ENCODE results near the gene CAP2. TPM values are rescaled to one million over a fixed set of nuclear protein-coding genes. Genes with fewer than 3 reads are reported as not detected.

CAP2 gene
- total and polyA plus RNA-seq, 12 donors, result 1.3 to 21.9 (median 11.9) TPM

DNA sequence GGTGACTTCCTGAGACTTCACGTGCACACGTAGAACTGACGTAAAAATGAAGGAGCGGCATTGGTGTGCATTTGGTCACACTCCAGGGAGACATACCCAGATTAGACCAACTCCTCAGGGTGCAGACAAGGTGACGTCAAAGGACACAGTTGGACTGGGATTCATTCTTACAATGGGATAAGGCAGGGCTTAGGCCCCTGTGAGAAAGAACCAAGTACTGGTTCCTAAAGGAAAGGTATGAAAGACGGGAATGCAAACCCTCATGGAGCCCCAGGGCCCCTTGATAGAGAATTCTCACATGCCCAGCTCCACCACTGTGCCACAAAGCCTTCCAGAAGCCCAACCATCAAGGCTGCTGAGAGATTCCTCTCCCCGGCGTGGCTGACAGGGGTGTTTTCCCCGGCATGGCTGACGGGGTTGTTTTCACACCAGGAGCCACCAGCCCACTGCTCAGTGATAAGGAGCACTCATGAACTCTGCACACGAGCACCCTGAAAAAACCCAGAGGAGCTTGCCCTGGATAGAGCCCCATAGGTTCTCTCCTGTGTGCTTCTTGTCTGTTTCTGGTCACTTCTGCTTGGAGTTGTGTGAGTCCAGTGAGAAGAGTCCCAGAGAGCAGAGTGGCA is 90.1 kb downstream of the CAP2 start:
- WGBS, 4 donors, result 92 to 98% (median 95%) methylated on average over 9 to 11 of the region's 11 CpGs
- no peak for TF ChIP-seq POLR2A (IDR thresholded peaks at IDR 0.05)
- no peak for TF ChIP-seq CTCF (IDR thresholded peaks at IDR 0.05)
- no peak for DNase-seq

GRCh38 chr6:17484201-17484849 is 90.9 kb downstream of the CAP2 start:
- no peak for DNase-seq
- no peak overlapping the region for H3K4me3 ChIP-seq
- WGBS, 4 donors, result 90 to 94% (median 91%) methylated on average over 10 of the region's 10 CpGs

More for the DNA sequence above, 90.1 kb downstream of the CAP2 start:
- no peaks in the 10 kb centered on the region for H3K4me1 ChIP-seq (replicated peaks in 1 of 2)
- no peak overlapping the region for H3K27ac ChIP-seq
- H3K36me3 ChIP-seq (replicated peaks in 1 of 2), result no peaks in the 10 kb centered on the region
- H3K4me3 ChIP-seq, result no peak overlapping the region
- H3K9me3 ChIP-seq (replicated peaks in 1 of 3), result no peaks in the 10 kb centered on the region
- H3K27me3 ChIP-seq, result no peaks in the 10 kb centered on the region
- intact Hi-C loops (cut with DNase I), result no loop called here

DNA sequence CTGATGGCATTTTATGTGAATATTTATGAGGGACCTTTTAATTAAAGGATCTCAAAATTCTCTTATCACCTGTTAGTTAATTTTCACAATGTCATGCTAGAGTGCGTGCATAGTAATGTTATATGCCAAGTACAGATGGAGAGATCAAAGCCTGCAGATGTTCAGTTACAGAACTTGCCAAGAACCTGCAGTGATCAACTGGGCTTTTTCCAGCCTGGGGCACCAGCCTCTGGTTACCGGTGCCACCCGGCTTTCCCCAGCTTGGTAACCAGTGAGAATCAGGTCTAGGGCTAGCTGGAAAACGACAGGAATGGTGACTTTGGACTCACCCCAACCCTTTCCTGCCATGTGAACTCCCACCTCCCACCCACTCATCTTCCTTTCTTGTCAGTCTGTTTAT is 91.8 kb downstream of the CAP2 start:
- no peaks in the 10 kb centered on the region for H3K36me3 ChIP-seq (replicated peaks in 1 of 2)
- H3K4me1 ChIP-seq (replicated peaks in 1 of 2), result no peaks in the 10 kb centered on the region
- intact Hi-C loops (cut with DNase I), result no loop called here
- H3K4me3 ChIP-seq, result no peak overlapping the region
- no peak for DNase-seq
- H3K27me3 ChIP-seq, result no peaks in the 10 kb centered on the region
- TF ChIP-seq POLR2A (IDR thresholded peaks at IDR 0.05), result no peak
- no peak for TF ChIP-seq CTCF (IDR thresholded peaks at IDR 0.05)
- H3K27ac ChIP-seq, result no peak overlapping the region
- no peaks in the 10 kb centered on the region for H3K9me3 ChIP-seq (replicated peaks in 1 of 3)
- 77 to 94% (median 80%) methylated on average over 4 of the region's 4 CpGs for WGBS, 4 donors

More at GRCh38 chr6:17484201-17484849, 90.9 kb downstream of the CAP2 start:
- no peaks in the 10 kb centered on the region for H3K36me3 ChIP-seq (replicated peaks in 1 of 2)
- no peaks in the 10 kb centered on the region for H3K9me3 ChIP-seq (replicated peaks in 1 of 3)
- intact Hi-C loops (cut with DNase I), result no loop called here
- TF ChIP-seq POLR2A (IDR thresholded peaks at IDR 0.05) (no peak), CTCF (IDR thresholded peaks at IDR 0.05) (no peak)
- H3K27me3 ChIP-seq, result no peaks in the 10 kb centered on the region
- H3K27ac ChIP-seq, result no peak overlapping the region
- H3K4me1 ChIP-seq (replicated peaks in 1 of 2), result no peaks in the 10 kb centered on the region

DNA sequence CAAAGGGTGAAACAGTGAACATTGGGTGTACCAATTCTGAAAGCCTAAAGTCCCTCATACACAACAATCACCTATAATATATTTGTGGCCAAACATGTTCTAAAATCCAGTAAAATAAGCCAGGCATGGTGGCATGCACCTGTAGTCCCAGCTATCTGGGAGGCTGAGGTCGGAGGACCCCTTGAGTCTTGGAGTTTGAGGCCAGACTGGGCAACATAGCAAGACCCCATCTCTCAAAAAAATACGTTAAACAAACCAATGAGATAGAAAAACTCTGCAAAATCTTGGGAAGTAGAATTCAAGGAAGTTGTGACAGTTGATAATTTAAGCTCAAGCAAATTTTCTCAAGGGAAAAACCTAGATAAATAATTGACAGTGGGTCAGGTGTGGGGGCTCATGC is 92.6 kb downstream of the CAP2 start:
- no peak overlapping the region for H3K4me3 ChIP-seq
- H3K9me3 ChIP-seq (replicated peaks in 1 of 3), result no peaks in the 10 kb centered on the region
- WGBS, 4 donors, result 84 to 91% (median 89%) methylated on average over 2 of the region's 2 CpGs
- H3K27me3 ChIP-seq, result no peaks in the 10 kb centered on the region
- H3K27ac ChIP-seq, result no peak overlapping the region
- H3K36me3 ChIP-seq (replicated peaks in 1 of 2), result no peaks in the 10 kb centered on the region
- intact Hi-C loops (cut with DNase I), result no loop called here
- no peak for TF ChIP-seq POLR2A (IDR thresholded peaks at IDR 0.05)
- TF ChIP-seq CTCF (IDR thresholded peaks at IDR 0.05), result no peak
- no peak for DNase-seq
- H3K4me1 ChIP-seq (replicated peaks in 1 of 2), result no peaks in the 10 kb centered on the region
